GM18508 (cell line): ENCODE measurements around the gene UGT2A1.
"Not testable (repeated sequence)": the region's sequence is repeated elsewhere in the genome, so short reads cannot be mapped to it uniquely, and the experiment has no call there.

Source experiments
- ATAC-seq: cut with Tn5 transposase; IDR thresholded peaks from one replicate; pipeline ENCODE4 v1.9.1; 2021; ENCODE audit warnings: moderate number of reproducible peaks; ENCODE audit not compliant: insufficient read depth, unreplicated experiment

The UGT2A1 gene

GRCh38 chr4:69653147-69653546, at the start of gene UGT2A1:
TSS of gene UGT2A1 (minus strand) at chr4:69653247. CDS start at chr4:69647644, 5,603 bp downstream.
- ATAC-seq, result no peak

- no peak for ATAC-seq
Observed at GRCh38 chr4:69702201-69702600, 49.2 kb upstream of the UGT2A1 start.

GRCh38 chr4:69701696-69702095, 48.6 kb upstream of the UGT2A1 start:
- ATAC-seq, result no peak

- ATAC-seq, result no peak
Observed at GRCh38 chr4:69697536-69698242, 44.6 kb upstream of the UGT2A1 start.

GRCh38 chr4:69689599-69689998, 36.6 kb upstream of the UGT2A1 start:
- ATAC-seq, result no peak

GRCh38 chr4:69684804-69685203, 31.8 kb upstream of the UGT2A1 start:
- ATAC-seq, result no peak

- ATAC-seq, result no peak
Observed at GRCh38 chr4:69668680-69669079, 15.6 kb upstream of the UGT2A1 start.

- ATAC-seq, result not testable (repeated sequence)
Observed at GRCh38 chr4:69664009-69664408, 11.0 kb upstream of the UGT2A1 start.

- not testable (repeated sequence) for ATAC-seq
Observed at GRCh38 chr4:69661130-69661803, 8.2 kb upstream of the UGT2A1 start.

GRCh38 chr4:69658133-69658532, 5.1 kb upstream of the UGT2A1 start:
- no peak for ATAC-seq

GRCh38 chr4:69656653-69657158, 3.7 kb upstream of the UGT2A1 start:
- ATAC-seq, result no peak

- no peak for ATAC-seq
Observed at GRCh38 chr4:69650872-69651271, 2.2 kb downstream of the UGT2A1 start.

- ATAC-seq, result no peak
Observed at GRCh38 chr4:69649629-69650028, 3.4 kb downstream of the UGT2A1 start.

- ATAC-seq, result no peak
Observed at GRCh38 chr4:69649207-69649606, 3.8 kb downstream of the UGT2A1 start.

- ATAC-seq, result no peak
Observed at GRCh38 chr4:69642961-69643360, 10.1 kb downstream of the UGT2A1 start.

GRCh38 chr4:69640289-69640688, 12.8 kb downstream of the UGT2A1 start:
- ATAC-seq, result no peak

GRCh38 chr4:69639542-69639941, 13.5 kb downstream of the UGT2A1 start, which contains the start of gene UGT2A2:
TSS of gene UGT2A2 (minus strand) at chr4:69639642. CDS start at chr4:69639640, 2 bp downstream.
- ATAC-seq, result no peak

- no peak for ATAC-seq
Observed at GRCh38 chr4:69617083-69617694, 35.9 kb downstream of the UGT2A1 start.

GRCh38 chr4:69610484-69610883, 42.6 kb downstream of the UGT2A1 start:
- ATAC-seq, result no peak

GRCh38 chr4:69601065-69601464, 52.0 kb downstream of the UGT2A1 start:
- no peak for ATAC-seq

- ATAC-seq, result no peak
Observed at GRCh38 chr4:69600013-69600412, 53.0 kb downstream of the UGT2A1 start.
